IPS-20b (cell line): ENCODE measurements around the gene SLA2.
A peak's percentile ranks its signal among the peaks of the same experiment; 100 is the strongest.

ENCODE experiments used
- H3K27ac ChIP-seq: one replicate; pipeline ENCODE4 v1.5.1; 2013; ENCODE audit warnings: low read length
- H3K27me3 ChIP-seq: 2 replicates; pipeline ENCODE4 v1.6.1; 2013; ENCODE audit warnings: mild to moderate bottlenecking, low read length, inconsistent platforms; ENCODE audit not compliant: insufficient read depth
- H3K36me3 ChIP-seq: 2 replicates; pipeline ENCODE4 v1.6.1; 2013; ENCODE audit warnings: low read depth, mild to moderate bottlenecking, inconsistent platforms, low read length, moderate library complexity; ENCODE audit not compliant: insufficient read depth
- H3K4me1 ChIP-seq: 2 replicates; pipeline ENCODE4 v1.6.1; 2013; ENCODE audit warnings: mild to moderate bottlenecking, control low read depth, inconsistent platforms, low read length, moderate library complexity; ENCODE audit not compliant: insufficient read depth
- H3K4me3 ChIP-seq: 2 replicates; pipeline ENCODE4 v1.5.1; 2013; ENCODE audit warnings: mild to moderate bottlenecking, low read length, inconsistent platforms
- H3K9ac ChIP-seq: 2 replicates; pipeline ENCODE4 v1.6.1; 2013; ENCODE audit warnings: low read depth, mild to moderate bottlenecking, inconsistent platforms, low read length, moderate library complexity
- H3K9me3 ChIP-seq: 2 replicates; pipeline ENCODE4 v1.6.1; 2013; ENCODE audit warnings: mild to moderate bottlenecking, low read depth, low read length, inconsistent platforms; ENCODE audit not compliant: insufficient read depth

Gene SLA2

GRCh38 chr20:36584018-36584481 lies 61.9 kb downstream of the SLA2 start:
- H3K36me3 ChIP-seq, result peaks cover 58% of the 10 kb centered on the region
- no peak overlapping the region; the same call in 1 of the 2 replicates for H3K9ac ChIP-seq
- H3K4me3 ChIP-seq, result no peak overlapping the region
- no peak overlapping the region for H3K27ac ChIP-seq
- H3K9me3 ChIP-seq, result no peaks in the 10 kb centered on the region
- no peaks in the 10 kb centered on the region for H3K27me3 ChIP-seq
- peaks cover 33% of the 10 kb centered on the region for H3K4me1 ChIP-seq

- H3K4me3 ChIP-seq, result no peak overlapping the region
- peaks cover 62% of the 10 kb centered on the region for H3K36me3 ChIP-seq
- no peak overlapping the region for H3K9ac ChIP-seq
- no peaks in the 10 kb centered on the region for H3K27me3 ChIP-seq
- no peaks in the 10 kb centered on the region for H3K9me3 ChIP-seq
- no peak overlapping the region for H3K27ac ChIP-seq
- H3K4me1 ChIP-seq, result peaks cover 33% of the 10 kb centered on the region
These were observed 63.2 kb downstream of the SLA2 start for GRCh38 chr20:36582821-36583220.

DNA sequence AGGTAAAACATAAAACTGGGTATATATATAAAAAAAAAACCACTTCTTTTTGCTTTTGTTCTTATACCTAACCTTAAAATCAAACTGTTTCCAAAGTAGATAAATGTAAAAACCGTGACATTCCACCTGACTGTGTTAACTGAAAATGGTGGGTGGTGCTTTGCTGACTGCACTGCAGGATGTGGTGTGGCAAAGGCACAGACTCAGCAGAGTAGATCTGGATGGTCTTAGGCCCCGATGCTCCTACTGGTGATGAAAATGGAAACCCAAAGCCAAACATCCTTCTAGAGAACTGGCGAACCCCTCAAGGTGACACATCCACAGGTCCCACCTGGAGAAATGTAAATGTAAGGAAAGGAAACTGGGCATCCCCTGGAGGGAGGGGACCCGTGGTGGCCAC lies 63.7 kb downstream of the SLA2 start:
- peaks cover 28% of the 10 kb centered on the region for H3K4me1 ChIP-seq
- no peak overlapping the region for H3K9ac ChIP-seq
- H3K36me3 ChIP-seq, result peaks cover 59% of the 10 kb centered on the region
- no peaks in the 10 kb centered on the region for H3K27me3 ChIP-seq
- H3K9me3 ChIP-seq, result no peaks in the 10 kb centered on the region
- H3K4me3 ChIP-seq, result no peak overlapping the region
- H3K27ac ChIP-seq, result no peak overlapping the region

GRCh38 chr20:36579996-36580545 lies 65.9 kb downstream of the SLA2 start:
- H3K36me3 ChIP-seq, result peaks cover 54% of the 10 kb centered on the region
- no peak overlapping the region for H3K4me3 ChIP-seq
- H3K9ac ChIP-seq, result no peak overlapping the region
- no peaks in the 10 kb centered on the region for H3K9me3 ChIP-seq
- H3K27ac ChIP-seq, result no peak overlapping the region
- H3K4me1 ChIP-seq, result peaks cover 15% of the 10 kb centered on the region; the same call in 1 of the 2 replicates
- H3K27me3 ChIP-seq, result no peaks in the 10 kb centered on the region

DNA sequence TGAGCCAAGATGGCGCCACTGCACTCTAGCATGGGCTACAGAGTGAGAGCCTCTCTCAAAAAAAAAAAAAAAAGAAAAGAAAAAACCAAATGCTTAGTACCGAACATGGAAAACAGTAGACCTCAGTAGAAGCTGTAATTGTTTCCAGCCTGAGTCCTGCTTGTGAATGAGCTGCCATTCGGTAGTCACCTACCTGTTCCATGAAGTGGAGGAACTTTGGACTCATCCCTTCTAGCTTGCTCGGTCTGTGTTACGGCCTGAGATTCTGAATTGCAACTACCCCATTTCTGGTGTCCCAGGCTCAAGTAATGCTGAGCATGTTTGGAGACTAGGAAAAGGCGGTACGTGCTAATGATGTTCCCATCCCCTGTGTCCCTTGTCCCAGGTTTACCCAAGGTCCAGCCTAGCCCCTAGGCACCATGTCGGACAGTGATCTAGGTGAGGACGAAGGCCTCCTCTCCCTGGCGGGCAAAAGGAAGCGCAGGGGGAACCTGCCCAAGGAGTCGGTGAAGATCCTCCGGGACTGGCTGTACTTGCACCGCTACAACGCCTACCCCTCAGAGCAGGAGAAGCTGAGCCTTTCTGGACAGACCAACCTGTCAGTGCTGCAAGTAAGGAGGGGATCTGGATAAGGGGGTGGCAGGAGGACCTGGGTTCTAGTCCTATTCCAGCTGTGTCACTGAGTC lies 67.5 kb downstream of the SLA2 start:
- no peaks in the 10 kb centered on the region for H3K9me3 ChIP-seq
- no peak overlapping the region for H3K4me3 ChIP-seq
- H3K9ac ChIP-seq, result no peak overlapping the region
- H3K4me1 ChIP-seq, result peaks cover 6% of the 10 kb centered on the region; the same call in 1 of the 2 replicates
- H3K27ac ChIP-seq, result no peak overlapping the region
- peaks cover 48% of the 10 kb centered on the region for H3K36me3 ChIP-seq
- H3K27me3 ChIP-seq, result no peaks in the 10 kb centered on the region

DNA sequence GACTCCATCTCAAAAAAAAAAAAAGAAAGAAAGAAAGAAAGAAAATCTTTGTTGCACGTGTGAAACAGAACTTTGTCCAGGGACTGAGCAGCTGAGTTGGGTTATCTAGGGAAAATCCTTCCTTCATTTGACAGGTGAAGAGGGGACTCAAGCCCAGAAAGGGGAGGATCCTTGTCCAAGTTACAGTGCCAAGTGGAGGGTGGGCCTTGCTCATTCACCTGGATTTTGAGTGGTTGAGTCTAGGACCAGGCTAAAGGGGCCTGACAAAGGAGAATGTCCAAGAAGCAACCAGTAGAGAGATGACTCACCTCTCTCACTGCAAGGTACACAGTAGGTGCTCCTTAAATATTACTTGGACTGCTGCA lies 69.9 kb downstream of the SLA2 start:
- H3K9me3 ChIP-seq, result no peaks in the 10 kb centered on the region
- H3K4me1 ChIP-seq, result peaks cover 23% of the 10 kb centered on the region; the same call in 1 of the 2 replicates
- no peak overlapping the region for H3K9ac ChIP-seq
- H3K4me3 ChIP-seq, result no peak overlapping the region
- peaks cover 26% of the 10 kb centered on the region for H3K36me3 ChIP-seq
- no peak overlapping the region for H3K27ac ChIP-seq
- no peaks in the 10 kb centered on the region for H3K27me3 ChIP-seq

DNA sequence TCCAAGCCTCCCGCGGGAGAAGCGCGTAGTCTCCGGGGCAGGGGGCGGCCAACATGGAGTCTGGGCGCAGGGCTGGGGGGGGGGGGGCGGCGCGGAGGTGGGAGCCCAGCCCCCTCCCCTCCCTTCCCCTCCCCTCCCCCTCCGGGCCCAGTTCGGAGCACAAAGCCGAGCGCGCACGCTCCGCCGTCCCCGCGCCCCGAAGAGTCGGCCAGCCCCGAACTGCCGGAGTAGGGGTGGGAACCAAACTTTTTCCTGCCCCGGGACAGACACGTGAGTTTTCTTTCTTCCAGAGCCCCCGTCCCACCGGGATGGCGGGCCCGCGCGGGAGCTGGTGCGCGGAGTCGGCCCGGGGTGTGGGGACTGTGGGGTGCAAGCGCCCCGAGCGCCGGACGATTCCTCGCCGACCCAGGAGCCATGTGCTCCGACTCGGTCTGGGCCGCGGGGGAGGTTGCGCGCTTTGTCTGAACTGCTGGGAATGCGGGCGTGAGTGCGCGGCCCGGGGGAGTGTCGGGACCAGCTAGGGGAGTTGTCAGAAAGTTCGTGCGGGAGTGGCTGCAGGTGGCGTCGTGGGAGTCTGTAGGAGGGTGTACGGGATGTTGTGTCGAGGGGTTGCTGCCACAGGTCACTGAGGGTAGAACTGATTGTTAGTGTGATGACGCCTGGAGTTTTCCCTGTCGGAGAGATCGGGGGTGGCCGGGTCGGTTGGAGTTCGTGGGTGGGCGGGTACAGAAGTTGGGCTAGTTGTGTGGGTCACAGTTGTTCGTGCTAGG lies 71.4 kb downstream of the SLA2 start:
- H3K4me3 ChIP-seq, result peak overlapping the region; percentile 87
- no peaks in the 10 kb centered on the region for H3K9me3 ChIP-seq
- H3K4me1 ChIP-seq, result peaks cover 28% of the 10 kb centered on the region; the same call in 1 of the 2 replicates
- H3K9ac ChIP-seq, result peak overlapping the region; percentile 91
- no peak overlapping the region for H3K27ac ChIP-seq
- H3K27me3 ChIP-seq, result no peaks in the 10 kb centered on the region
- peaks cover 11% of the 10 kb centered on the region for H3K36me3 ChIP-seq

DNA sequence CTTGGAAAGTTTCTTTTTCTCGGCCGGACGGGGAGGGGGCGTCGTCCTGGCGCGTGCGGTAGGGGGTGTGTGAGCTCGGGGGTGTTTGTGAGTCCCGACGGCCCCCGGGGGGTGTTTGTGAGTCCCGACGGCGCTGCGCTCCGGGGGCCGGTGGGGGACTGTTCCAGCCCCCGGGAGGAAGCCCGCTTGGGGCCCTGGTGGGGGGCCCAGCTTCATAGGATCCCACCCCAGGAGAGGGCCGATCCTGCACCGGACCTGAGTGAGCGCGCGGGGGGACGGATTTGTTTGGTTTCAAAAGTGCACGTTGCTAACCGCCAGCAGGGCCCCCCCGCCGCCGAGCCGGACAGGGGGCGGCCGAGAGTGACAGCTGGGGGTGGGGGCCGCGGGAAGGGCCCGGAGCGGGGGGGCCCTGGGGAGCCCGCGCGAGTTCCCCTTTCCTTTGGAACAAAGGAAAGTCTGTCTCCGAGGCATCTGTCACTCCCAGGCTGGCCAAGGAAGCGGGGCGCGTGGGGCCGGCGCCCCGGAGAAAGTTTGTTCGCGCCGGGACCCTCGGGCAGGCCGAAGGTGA lies 72.1 kb downstream of the SLA2 start:
- Histone ChIP-seq H3K27ac (no peak overlapping the region), H3K4me1 (peaks cover 28% of the 10 kb centered on the region; the same call in 1 of the 2 replicates), H3K4me3 (peak overlapping the region; percentile 87; the same call in 1 of the 2 replicates), H3K36me3 (peaks cover 6% of the 10 kb centered on the region), H3K9me3 (no peaks in the 10 kb centered on the region), H3K9ac (peak overlapping the region; percentile 77; the same call in 1 of the 2 replicates), H3K27me3 (no peaks in the 10 kb centered on the region)

- Histone ChIP-seq H3K9me3 (no peaks in the 10 kb centered on the region), H3K4me3 (peak within 1 kb of the TSS; percentile 87), H3K27ac (peak within 1 kb of the TSS; percentile 96), H3K36me3 (no peaks in the 10 kb centered on the region; the same call in none of the 2 replicates), H3K27me3 (no peaks in the 10 kb centered on the region), H3K9ac (peak within 1 kb of the TSS; percentile 91), H3K4me1 (peaks cover 28% of the 10 kb centered on the region; the same call in 1 of the 2 replicates)
These were observed 72.7 kb downstream of the SLA2 start, which contains the start of gene TGIF2 for GRCh38 chr20:36573103-36573797. TGIF2 (plus strand) TSS chr20:36573597; CDS start chr20:36578775, 5,178 bp downstream.

GRCh38 chr20:36572701-36573102 lies 73.3 kb downstream of the SLA2 start:
- Histone ChIP-seq H3K9me3 (no peaks in the 10 kb centered on the region), H3K27ac (peak overlapping the region; percentile 96), H3K4me1 (peaks cover 28% of the 10 kb centered on the region; the same call in 1 of the 2 replicates), H3K27me3 (no peaks in the 10 kb centered on the region), H3K36me3 (no peaks in the 10 kb centered on the region; the same call in none of the 2 replicates), H3K4me3 (peak overlapping the region; percentile 72), H3K9ac (peak overlapping the region; percentile 79)
